Bronchus fibroblast of lung (primary cell): ENCODE results near the gene OLFML1. TPM values are rescaled to one million over a fixed set of nuclear protein-coding genes. Genes with fewer than 3 reads are reported as not detected.

ENCODE experiments used
- total RNA-seq: library from RNA; depleted of rRNA; stranded (reverse); fragments of >200 nt; gene quantifications from 2 replicates; pipeline ENCODE4 v1.2.3, GENCODE V29; 2015

The OLFML1 gene
- total RNA-seq = 2.5 and 3.2 TPM in 2 replicates

GRCh38 chr11:7485186-7486097 lies at the start of gene OLFML1:
TSS of gene OLFML1 (plus strand) at chr11:7485506. CDS start at chr11:7485876, 370 bp downstream.

GRCh38 chr11:7513234-7514098 lies 28.2 kb downstream of the OLFML1 start, which contains the start of gene PPFIBP2:
TSS of gene PPFIBP2 (plus strand) at chr11:7513999. CDS start at chr11:7549476, 35,477 bp downstream.

Other genes with a start within 250 kb of the OLFML1 start
- gene SYT9, start 233.6 kb upstream of the OLFML1 start, total RNA-seq = 0.17 TPM in 1 of 2 replicates, not detected in the other
- 4.9 and 6.7 TPM in 2 replicates for gene PPFIBP2, start 28.5 kb downstream of the OLFML1 start, total RNA-seq
- gene CYB5R2, start 188.0 kb downstream of the OLFML1 start, total RNA-seq = 34.5 and 42.8 TPM in 2 replicates
- gene OVCH2, start 221.0 kb downstream of the OLFML1 start, total RNA-seq = not detected in 2 replicates